ENCODE results near the gene ERICH6.
A peak's percentile ranks its signal among the peaks of the same experiment; 100 is the strongest.

ERICH6 gene

GRCh38 chr3:150703756-150704344, at the start of gene ERICH6:
Gene ERICH6, minus strand, starts transcription at chr3:150703920. Its CDS starts 22 bp downstream, at chr3:150703898.
- no peaks in the 10 kb centered on the region for H3K36me3 ChIP-seq (ENCODE audit: insufficient read depth, low read length)
- peak within 1 kb of the TSS; percentile 61 for H3K4me2 ChIP-seq (ENCODE audit: insufficient read depth, low read length)
- no peaks in the 10 kb centered on the region for H4K20me1 ChIP-seq (ENCODE audit: insufficient read depth, low read length)
- peak within 1 kb of the TSS; percentile 58 for H3K9ac ChIP-seq (ENCODE audit: low read depth, low read length)
- H3K4me3 ChIP-seq (ENCODE audit: low read depth in 1 of 2, low read length in 2 of 2): peak within 1 kb of the TSS; percentile 29 to 61; a peak in 3 of 4 replicates
- DNase-seq (peak; percentile 81), ATAC-seq (ENCODE audit: insufficient read depth, low read depth) (peak; percentile 93)
- H3K4me1 ChIP-seq (ENCODE audit: insufficient read depth, low read length): peaks cover 19% of the 10 kb centered on the region
- H3K27me3 ChIP-seq (ENCODE audit: insufficient read depth, low read length, poor library complexity): no peaks in the 10 kb centered on the region
- no peaks in the 10 kb centered on the region for H3K9me3 ChIP-seq (ENCODE audit: insufficient read depth, low read length, severe bottlenecking)
- H3K27ac ChIP-seq (ENCODE audit: low read length): peak within 1 kb of the TSS; percentile 54
- peak within 1 kb of the TSS; percentile 89 for H2AFZ ChIP-seq (ENCODE audit: low read depth, low read length)
- no peaks in the 10 kb centered on the region for H3K79me2 ChIP-seq (ENCODE audit: insufficient read depth, low read length)
- TF ChIP-seq EZH2 (IDR thresholded peaks at IDR 0.05; ENCODE audit: borderline replicate concordance, low read depth, low read length, severe bottlenecking) (no peak), CTCF (IDR thresholded peaks at IDR 0.05; ENCODE audit: borderline replicate concordance, extremely low read depth, low read length, poor library complexity, severe bottlenecking) (no peak)

- DNase-seq: no peak
- Histone ChIP-seq H3K27ac (ENCODE audit: low read length) (no peak overlapping the region), H3K27me3 (ENCODE audit: insufficient read depth, low read length, poor library complexity) (no peaks in the 10 kb centered on the region), H3K4me3 (ENCODE audit: low read depth in 1 of 2, low read length in 2 of 2) (no peak overlapping the region), H3K9ac (ENCODE audit: low read depth, low read length) (no peak overlapping the region), H3K36me3 (ENCODE audit: insufficient read depth, low read length) (0 out of 2 replicates have a peak, but pooled peaks cover 3% of the 10 kb centered on the region), H3K9me3 (ENCODE audit: insufficient read depth, low read length, severe bottlenecking) (no peaks in the 10 kb centered on the region), H3K4me1 (ENCODE audit: insufficient read depth, low read length) (0 out of 2 replicates have a peak, but pooled peaks cover 2% of the 10 kb centered on the region), H2AFZ (ENCODE audit: low read depth, low read length) (no peak overlapping the region), H3K4me2 (ENCODE audit: insufficient read depth, low read length) (no peak overlapping the region), H3K79me2 (ENCODE audit: insufficient read depth, low read length) (peaks cover 88% of the 10 kb centered on the region), H4K20me1 (ENCODE audit: insufficient read depth, low read length) (peaks cover 30% of the 10 kb centered on the region)
- TF ChIP-seq EZH2 (IDR thresholded peaks at IDR 0.05; ENCODE audit: borderline replicate concordance, low read depth, low read length, severe bottlenecking) (no peak), CTCF (IDR thresholded peaks at IDR 0.05; ENCODE audit: borderline replicate concordance, extremely low read depth, low read length, poor library complexity, severe bottlenecking) (no peak)
- peak; percentile 52; the same call in 1 of the 3 replicates for ATAC-seq (ENCODE audit: insufficient read depth, low read depth)
Observed at GRCh38 chr3:150751781-150752263, 48.1 kb upstream of the ERICH6 start.

- DNase-seq (no peak), ATAC-seq (ENCODE audit: insufficient read depth, low read depth) (no peak)
- Histone ChIP-seq H3K27me3 (ENCODE audit: insufficient read depth, low read length, poor library complexity) (no peaks in the 10 kb centered on the region), H3K9me3 (ENCODE audit: insufficient read depth, low read length, severe bottlenecking) (no peaks in the 10 kb centered on the region), H3K4me3 (ENCODE audit: low read depth in 1 of 2, low read length in 2 of 2) (no peak overlapping the region), H4K20me1 (ENCODE audit: insufficient read depth, low read length) (peaks cover 46% of the 10 kb centered on the region), H3K27ac (ENCODE audit: low read length) (no peak overlapping the region), H3K4me2 (ENCODE audit: insufficient read depth, low read length) (no peak overlapping the region), H3K4me1 (ENCODE audit: insufficient read depth, low read length) (0 out of 2 replicates have a peak, but pooled peaks cover 2% of the 10 kb centered on the region), H3K36me3 (ENCODE audit: insufficient read depth, low read length) (0 out of 2 replicates have a peak, but pooled peaks cover 3% of the 10 kb centered on the region), H3K9ac (ENCODE audit: low read depth, low read length) (no peak overlapping the region), H3K79me2 (ENCODE audit: insufficient read depth, low read length) (peaks cover 89% of the 10 kb centered on the region), H2AFZ (ENCODE audit: low read depth, low read length) (no peak overlapping the region)
- TF ChIP-seq EZH2 (IDR thresholded peaks at IDR 0.05; ENCODE audit: borderline replicate concordance, low read depth, low read length, severe bottlenecking): no peak
- no peak for TF ChIP-seq CTCF (IDR thresholded peaks at IDR 0.05; ENCODE audit: borderline replicate concordance, extremely low read depth, low read length, poor library complexity, severe bottlenecking)
Observed at GRCh38 chr3:150749255-150749654, 45.5 kb upstream of the ERICH6 start.

Data from DND-41 (cell line).